Osteocyte (in vitro differentiated cells): ENCODE data around the gene FGF4. TPM values are rescaled to one million over a fixed set of nuclear protein-coding genes. Genes with fewer than 3 reads are reported as not detected.

ENCODE experiments used
- DNase-seq: peaks from one replicate; pipeline ENCODE4 v3.0.0; 2021; ENCODE audit warnings: mixed read lengths; ENCODE audit not compliant: unreplicated experiment; ENCODE audit errors: extremely low spot score
- H3K27ac Mint-ChIP-seq: one replicate; pipeline ENCODE4 v1.8.0; 2021; ENCODE audit warnings: mild to moderate bottlenecking, mixed read lengths; ENCODE audit not compliant: unreplicated experiment
- H3K27me3 Mint-ChIP-seq: one replicate; pipeline ENCODE4 v1.8.0; 2021; ENCODE audit warnings: mixed read lengths; ENCODE audit not compliant: unreplicated experiment
- H3K36me3 Mint-ChIP-seq: one replicate; pipeline ENCODE4 v1.8.0; 2021; ENCODE audit warnings: mixed read lengths; ENCODE audit not compliant: unreplicated experiment
- H3K4me1 Mint-ChIP-seq: one replicate; pipeline ENCODE4 v1.8.0; 2021; ENCODE audit warnings: mixed read lengths; ENCODE audit not compliant: unreplicated experiment
- H3K4me3 Mint-ChIP-seq: one replicate; pipeline ENCODE4 v1.8.0; 2021; ENCODE audit warnings: mild to moderate bottlenecking, moderate library complexity, mixed read lengths; ENCODE audit not compliant: unreplicated experiment
- H3K9me3 Mint-ChIP-seq: one replicate; pipeline ENCODE4 v1.8.0; 2021; ENCODE audit warnings: mixed read lengths; ENCODE audit not compliant: unreplicated experiment
- long read RNA-seq: library from polyadenylated mRNA; unstranded; transcript quantifications from one replicate; pipeline ENCODE4 v2.0.0, GENCODE V29; 2021
- total RNA-seq: library from RNA; stranded (reverse); gene quantifications from 2 replicates; pipeline ENCODE4 v1.2.1, GENCODE V29; 2021
- TF ChIP-seq, protein P1 (sequence below): fragments of 200-600 bp; sonication (generic); IDR thresholded peaks from 2 replicates; pipeline ENCODE4 v1.5.0; 2021; ENCODE audit warnings: antibody characterized with exemption, mild to moderate bottlenecking, moderate library complexity

The FGF4 gene, protein sequence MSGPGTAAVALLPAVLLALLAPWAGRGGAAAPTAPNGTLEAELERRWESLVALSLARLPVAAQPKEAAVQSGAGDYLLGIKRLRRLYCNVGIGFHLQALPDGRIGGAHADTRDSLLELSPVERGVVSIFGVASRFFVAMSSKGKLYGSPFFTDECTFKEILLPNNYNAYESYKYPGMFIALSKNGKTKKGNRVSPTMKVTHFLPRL
- 0.26 and 0.40 TPM in 2 replicates for total RNA-seq
- long read RNA-seq: 0 reads

DNA sequence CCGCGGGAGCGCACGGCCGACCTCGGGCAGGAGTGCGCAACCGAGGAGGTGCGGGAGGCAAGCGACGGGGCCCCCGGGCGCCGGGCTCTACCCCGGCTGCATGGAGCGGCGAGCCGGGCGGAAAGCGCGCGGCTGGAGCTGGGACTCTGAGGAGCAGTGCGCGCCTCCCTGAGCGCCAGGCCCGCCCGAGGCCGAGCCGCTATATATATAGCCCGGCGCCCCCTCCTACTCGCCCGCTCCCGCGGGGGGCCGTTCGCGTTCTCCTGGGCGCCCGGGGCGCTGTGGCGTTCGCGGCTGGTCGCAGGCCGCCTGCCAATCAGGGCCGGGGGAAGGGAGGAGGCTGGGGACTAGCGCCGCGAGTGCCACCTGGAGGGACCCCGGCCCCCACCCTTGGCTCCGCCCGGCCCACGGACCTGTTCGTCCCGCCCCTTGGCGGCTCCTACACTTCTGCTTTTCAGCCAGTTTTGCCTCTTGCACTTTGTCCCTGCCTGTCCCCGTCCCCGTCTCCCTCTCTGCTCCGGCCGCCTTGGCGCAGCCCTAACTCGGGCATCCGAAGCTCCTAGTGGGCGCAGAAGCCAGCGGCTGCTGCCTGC lies at the start of gene FGF4:
FGF4 (minus strand) TSS at position 179 of the 593 bp plus-strand sequence. CDS start 257 bp downstream, outside the sequence.
- no peaks in the 10 kb centered on the region for H3K4me1 Mint-ChIP-seq
- H3K4me3 Mint-ChIP-seq: no peak within 1 kb of the TSS
- TF ChIP-seq, protein P1, sequence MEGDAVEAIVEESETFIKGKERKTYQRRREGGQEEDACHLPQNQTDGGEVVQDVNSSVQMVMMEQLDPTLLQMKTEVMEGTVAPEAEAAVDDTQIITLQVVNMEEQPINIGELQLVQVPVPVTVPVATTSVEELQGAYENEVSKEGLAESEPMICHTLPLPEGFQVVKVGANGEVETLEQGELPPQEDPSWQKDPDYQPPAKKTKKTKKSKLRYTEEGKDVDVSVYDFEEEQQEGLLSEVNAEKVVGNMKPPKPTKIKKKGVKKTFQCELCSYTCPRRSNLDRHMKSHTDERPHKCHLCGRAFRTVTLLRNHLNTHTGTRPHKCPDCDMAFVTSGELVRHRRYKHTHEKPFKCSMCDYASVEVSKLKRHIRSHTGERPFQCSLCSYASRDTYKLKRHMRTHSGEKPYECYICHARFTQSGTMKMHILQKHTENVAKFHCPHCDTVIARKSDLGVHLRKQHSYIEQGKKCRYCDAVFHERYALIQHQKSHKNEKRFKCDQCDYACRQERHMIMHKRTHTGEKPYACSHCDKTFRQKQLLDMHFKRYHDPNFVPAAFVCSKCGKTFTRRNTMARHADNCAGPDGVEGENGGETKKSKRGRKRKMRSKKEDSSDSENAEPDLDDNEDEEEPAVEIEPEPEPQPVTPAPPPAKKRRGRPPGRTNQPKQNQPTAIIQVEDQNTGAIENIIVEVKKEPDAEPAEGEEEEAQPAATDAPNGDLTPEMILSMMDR: no peak
- peaks cover 67% of the 10 kb centered on the region for H3K27me3 Mint-ChIP-seq
- no peak within 1 kb of the TSS for H3K27ac Mint-ChIP-seq
- H3K9me3 Mint-ChIP-seq: no peaks in the 10 kb centered on the region
- H3K36me3 Mint-ChIP-seq: peaks cover 2% of the 10 kb centered on the region
- no peak for DNase-seq

DNA sequence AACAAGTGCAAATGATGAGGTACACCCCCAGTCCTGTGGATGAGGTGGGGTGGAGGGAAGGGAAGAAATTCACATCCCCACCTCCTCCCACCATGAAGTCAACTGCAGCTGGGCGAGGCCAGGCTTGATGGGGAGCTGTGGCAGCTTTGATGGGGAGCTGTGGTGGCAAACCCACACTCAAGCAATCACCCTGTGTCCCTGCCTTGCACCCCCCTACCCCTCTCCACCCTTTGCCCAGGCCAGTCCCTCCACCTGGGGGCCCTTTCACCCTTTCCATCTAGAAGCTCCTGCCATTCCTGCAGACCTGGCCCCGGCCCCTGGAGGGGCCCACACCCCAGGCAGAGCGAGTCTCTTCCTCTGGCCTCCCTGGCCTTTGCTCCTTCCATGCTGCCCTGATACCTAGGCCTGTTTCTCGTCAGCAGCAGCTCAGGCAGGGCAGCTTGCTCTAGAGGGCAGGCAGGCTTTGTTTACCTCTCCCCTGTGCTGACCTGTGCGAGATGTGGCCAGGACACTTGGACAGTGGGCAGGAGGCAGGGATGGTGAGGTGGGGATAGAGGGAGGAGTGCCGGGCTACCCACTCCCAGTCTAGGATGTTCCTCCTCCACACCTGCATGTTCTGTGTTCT lies 48.6 kb upstream of the FGF4 start:
- Mint-ChIP-seq H3K9me3 (no peaks in the 10 kb centered on the region), H3K27ac (no peak overlapping the region), H3K27me3 (peaks cover 35% of the 10 kb centered on the region), H3K4me3 (no peak overlapping the region), H3K36me3 (no peaks in the 10 kb centered on the region), H3K4me1 (peaks cover 3% of the 10 kb centered on the region)
- DNase-seq: no peak
- TF ChIP-seq, protein P1: no peak

DNA sequence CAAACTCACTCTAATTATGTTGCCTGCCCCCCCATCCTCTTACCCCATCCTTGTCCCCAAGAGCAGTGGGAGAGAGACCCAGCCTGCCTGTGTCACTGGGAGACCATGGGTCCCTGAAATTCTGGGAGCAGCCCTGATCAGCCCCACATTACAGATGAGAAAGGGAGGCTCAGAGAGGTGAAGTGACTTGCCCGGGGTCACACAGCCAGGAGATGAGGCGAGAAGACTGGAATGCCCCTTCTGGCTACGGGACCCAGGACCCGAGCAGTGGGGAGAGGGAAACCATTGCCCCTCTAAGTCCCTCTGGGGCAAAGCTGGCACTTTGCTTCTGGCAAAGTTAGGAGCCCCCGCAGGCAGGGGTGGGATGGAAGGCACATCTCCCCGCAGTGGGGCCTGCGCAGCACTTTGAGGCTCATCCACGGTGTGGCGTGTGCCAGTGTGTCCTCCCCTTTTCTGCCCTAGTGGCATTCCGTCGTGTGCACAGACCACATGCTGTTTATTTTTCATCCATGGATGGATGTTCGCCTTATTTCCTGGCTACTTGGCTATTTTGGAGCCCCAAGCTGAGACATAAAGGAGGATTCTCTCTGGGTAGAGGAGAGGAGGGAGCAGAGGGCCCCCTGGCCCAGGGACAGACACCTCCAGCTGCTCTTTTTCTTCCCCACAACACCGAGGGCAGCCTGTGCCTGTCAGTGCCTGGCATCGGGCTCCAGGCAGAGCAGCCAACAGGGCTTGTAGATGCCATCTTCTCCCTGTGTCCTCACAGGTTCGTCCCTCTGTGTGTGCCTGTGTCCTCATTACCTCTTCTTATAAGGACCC lies 47.7 kb upstream of the FGF4 start:
- Mint-ChIP-seq H3K4me1 (peaks cover 3% of the 10 kb centered on the region), H3K27ac (no peak overlapping the region), H3K36me3 (no peaks in the 10 kb centered on the region), H3K9me3 (no peaks in the 10 kb centered on the region), H3K27me3 (peaks cover 35% of the 10 kb centered on the region), H3K4me3 (no peak overlapping the region)
- TF ChIP-seq, protein P1: no peak
- no peak for DNase-seq

DNA sequence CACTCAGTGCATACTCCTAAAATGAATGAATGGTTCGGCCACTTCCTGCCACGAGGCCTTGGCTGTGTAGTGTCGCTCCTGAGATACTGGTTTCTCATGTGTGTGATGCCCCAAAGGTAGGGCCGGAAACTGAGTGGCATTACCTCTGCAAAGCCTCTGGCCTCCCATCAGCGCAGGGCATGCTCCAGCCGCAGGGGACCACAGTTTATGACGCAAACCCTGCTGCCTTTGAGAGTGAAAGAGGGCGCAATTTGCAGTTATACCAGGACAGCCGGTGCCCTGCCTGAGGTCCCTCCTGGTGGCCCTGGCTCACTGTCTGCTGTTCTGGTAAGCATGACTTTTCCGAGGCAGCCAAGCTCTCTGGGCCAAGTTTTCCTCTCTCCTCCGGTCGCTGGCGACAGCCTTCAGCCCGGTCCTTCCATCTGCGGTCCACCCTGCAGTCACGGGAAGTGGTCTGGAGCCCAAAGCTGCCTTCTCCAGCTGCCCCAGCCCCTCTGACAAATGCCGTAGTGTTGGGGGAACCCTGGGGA lies 46.4 kb upstream of the FGF4 start:
- no peak for DNase-seq
- no peak overlapping the region for H3K4me3 Mint-ChIP-seq
- peaks cover 38% of the 10 kb centered on the region for H3K27me3 Mint-ChIP-seq
- TF ChIP-seq, protein P1: no peak
- H3K36me3 Mint-ChIP-seq: no peaks in the 10 kb centered on the region
- no peak overlapping the region for H3K27ac Mint-ChIP-seq
- H3K4me1 Mint-ChIP-seq: peaks cover 3% of the 10 kb centered on the region
- no peaks in the 10 kb centered on the region for H3K9me3 Mint-ChIP-seq
